Bronchial epithelial cell (primary cell): ENCODE measurements around the gene KPNA4. TPM values are rescaled to one million over a fixed set of nuclear protein-coding genes. Genes with fewer than 3 reads are reported as not detected.
A peak's percentile ranks its signal among the peaks of the same experiment; 100 is the strongest.

Experiments used
- DNase-seq: peaks from one replicate; pipeline ENCODE4 v3.0.0-alpha.2; 2010; ENCODE audit warnings: low read depth
- FAIRE-seq: peaks from 2 replicates; lab custom pipeline; 2011; peaks lifted over from hg19 to GRCh38; lab: Jason Lieb, UNC
- H3K27me3 ChIP-seq: 2 replicates; pipeline ENCODE4 v1.5.1; 2011; ENCODE audit warnings: low read length; ENCODE audit not compliant: control insufficient read depth, insufficient read depth
- H3K36me3 ChIP-seq: 2 replicates; pipeline ENCODE4 v1.5.1; 2011; ENCODE audit warnings: low read length; ENCODE audit not compliant: control insufficient read depth, insufficient read depth
- H3K4me3 ChIP-seq: 2 replicates; pipeline ENCODE4 v1.5.1; 2011; ENCODE audit warnings: mild to moderate bottlenecking, low read depth, low read length, control low read depth
- CTCF ChIP-seq: IDR thresholded peaks from 2 replicates; pipeline ENCODE4 v1.5.1; 2011; ENCODE audit warnings: mild to moderate bottlenecking, moderate library complexity, low read length, control low read depth, inconsistent platforms; ENCODE audit not compliant: insufficient read depth, severe bottlenecking
- total RNA-seq: library from RNA; depleted of rRNA; stranded (reverse); fragments of >200 nt; gene quantifications from 2 replicates; pipeline ENCODE4 v1.2.1, GENCODE V29; 2014

KPNA4 gene
- total RNA-seq, 1 donor from 2014 or later = 39.5 TPM

- H3K36me3 ChIP-seq = peaks cover 3% of the 10 kb centered on the region
- no peak overlapping the region for H3K4me3 ChIP-seq
- TF ChIP-seq CTCF = no peak
- FAIRE-seq (no peak), DNase-seq (no peak)
- no peaks in the 10 kb centered on the region for H3K27me3 ChIP-seq
Observed at GRCh38 chr3:160568989-160569388, 3.6 kb upstream of the KPNA4 start.

GRCh38 chr3:160567774-160568173 lies 2.4 kb upstream of the KPNA4 start:
- no peaks in the 10 kb centered on the region for H3K27me3 ChIP-seq
- TF ChIP-seq CTCF = no peak
- no peak overlapping the region for H3K4me3 ChIP-seq
- H3K36me3 ChIP-seq = peaks cover 3% of the 10 kb centered on the region
- FAIRE-seq (no peak), DNase-seq (no peak)

DNA sequence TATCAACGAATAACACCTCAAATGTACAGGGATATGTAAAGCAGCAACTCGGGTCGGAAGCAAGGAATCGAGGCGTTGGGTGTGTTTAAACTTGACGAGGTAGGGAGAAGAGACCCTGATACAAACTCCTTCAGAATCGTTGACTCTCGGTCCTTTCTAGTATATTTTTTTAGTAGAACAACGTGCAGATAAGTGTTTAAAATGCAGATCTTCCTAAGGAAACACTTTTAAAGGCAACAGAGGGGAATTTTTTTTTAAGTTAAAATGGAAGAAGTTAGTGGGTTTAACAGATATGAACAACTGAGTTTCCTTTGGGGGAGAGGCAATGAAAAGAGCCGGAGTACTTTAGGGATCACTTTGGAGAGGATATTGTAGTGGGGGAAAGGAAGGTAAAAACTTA lies 1.1 kb upstream of the KPNA4 start:
- FAIRE-seq = no peak
- H3K36me3 ChIP-seq = peaks cover 3% of the 10 kb centered on the region

GRCh38 chr3:160564949-160565441 lies 376 bp downstream of the KPNA4 start:
- peak; percentile 29 for DNase-seq
- no peak for FAIRE-seq
- no peaks in the 10 kb centered on the region for H3K27me3 ChIP-seq
- H3K4me3 ChIP-seq = peak overlapping the region; percentile 89
- no peak for TF ChIP-seq CTCF
- H3K36me3 ChIP-seq = peaks cover 3% of the 10 kb centered on the region

More for the DNA sequence above, 1.1 kb upstream of the KPNA4 start:
- DNase-seq = no peak
- Histone ChIP-seq H3K4me3 (peak overlapping the region; percentile 89), H3K27me3 (no peaks in the 10 kb centered on the region)
- no peak for TF ChIP-seq CTCF

DNA sequence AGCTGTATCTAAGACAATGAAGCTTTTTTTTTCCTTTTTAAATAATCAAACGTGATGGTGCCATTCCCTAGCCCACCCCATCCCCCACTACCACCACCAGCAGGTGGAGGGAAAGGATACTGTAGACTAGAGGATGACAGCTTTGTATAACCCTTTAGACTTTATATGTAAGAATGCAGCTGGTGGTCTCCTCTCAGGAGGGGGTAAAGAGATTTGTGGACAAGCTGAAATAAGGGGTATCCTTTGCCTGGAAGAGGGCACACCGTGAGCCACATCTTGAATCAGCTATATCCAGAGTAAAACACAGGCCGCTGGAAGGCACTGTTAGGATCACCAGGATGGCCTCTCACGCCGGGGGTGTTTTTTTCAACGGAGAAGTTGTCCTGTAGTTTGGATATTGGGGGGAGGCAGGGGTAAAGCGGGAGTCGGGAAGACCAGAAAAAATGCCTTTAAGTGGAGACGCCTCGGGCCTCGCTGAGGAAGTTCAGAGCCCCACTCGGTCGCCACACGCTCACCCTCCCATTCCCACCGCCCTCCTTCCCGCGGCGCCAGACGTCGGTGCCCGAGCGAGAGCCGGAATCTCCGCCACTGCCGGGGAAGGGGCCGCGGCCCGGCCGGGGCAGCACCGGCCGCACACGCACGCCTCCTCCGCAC lies 986 bp downstream of the KPNA4 start:
- no peak for TF ChIP-seq CTCF
- no peak for FAIRE-seq
- H3K36me3 ChIP-seq = peaks cover 3% of the 10 kb centered on the region

GRCh38 chr3:160562952-160563351 lies 2.4 kb downstream of the KPNA4 start:
- Histone ChIP-seq H3K27me3 (no peaks in the 10 kb centered on the region), H3K36me3 (peaks cover 1% of the 10 kb centered on the region), H3K4me3 (no peak overlapping the region)
- DNase-seq = no peak
- no peak for FAIRE-seq
- no peak for TF ChIP-seq CTCF

More for the DNA sequence above, 986 bp downstream of the KPNA4 start:
- H3K4me3 ChIP-seq = peak overlapping the region; percentile 89
- no peak for DNase-seq
- H3K27me3 ChIP-seq = no peaks in the 10 kb centered on the region
